Osteoblast (primary cell): ENCODE results near the gene ABCB8. TPM values are rescaled to one million over a fixed set of nuclear protein-coding genes. Genes with fewer than 3 reads are reported as not detected.
A peak's percentile ranks its signal among the peaks of the same experiment; 100 is the strongest.

Experiments
- DNase-seq: peaks from one replicate; pipeline ENCODE4 v3.0.0; 2011; ENCODE audit warnings: low spot score, mixed read lengths; ENCODE audit not compliant: insufficient read length; ENCODE audit errors: missing footprints
- H2AFZ ChIP-seq: 2 replicates; pipeline ENCODE4 v1.6.0; 2011; ENCODE audit warnings: mild to moderate bottlenecking, low read length
- H3K27ac ChIP-seq: 2 replicates; pipeline ENCODE4 v1.5.1; 2011; ENCODE audit warnings: mild to moderate bottlenecking, low read depth, low read length, moderate library complexity
- H3K27me3 ChIP-seq: 2 replicates; pipeline ENCODE4 v1.6.0; 2012; ENCODE audit warnings: mild to moderate bottlenecking, control low read depth, inconsistent platforms, low read length, moderate library complexity; ENCODE audit not compliant: insufficient read depth
- H3K36me3 ChIP-seq: 2 replicates; pipeline ENCODE4 v1.5.1; 2011; ENCODE audit warnings: mild to moderate bottlenecking, low read length, control low read depth, moderate library complexity; ENCODE audit not compliant: insufficient read depth
- H3K4me1 ChIP-seq: 2 replicates; pipeline ENCODE4 v1.5.1; 2011; ENCODE audit warnings: mild to moderate bottlenecking, low read length, control low read depth, moderate library complexity; ENCODE audit not compliant: insufficient read depth
- H3K4me2 ChIP-seq: 2 replicates; pipeline ENCODE4 v1.6.0; 2011; ENCODE audit warnings: mild to moderate bottlenecking, low read length; ENCODE audit not compliant: insufficient read depth
- H3K4me3 ChIP-seq: fragments of 200-600 bp; sonication (generic); 3 replicates; pipeline ENCODE4 v1.5.1; 2012; ENCODE audit warnings: mild to moderate bottlenecking, low read length, inconsistent platforms; ENCODE audit not compliant: insufficient read depth
- H3K79me2 ChIP-seq: 2 replicates; pipeline ENCODE4 v1.6.0; 2012; ENCODE audit warnings: mild to moderate bottlenecking, low read length, control low read depth, inconsistent platforms; ENCODE audit not compliant: insufficient read depth
- H3K9me3 ChIP-seq: 2 replicates; pipeline ENCODE4 v1.5.1; 2011; ENCODE audit warnings: low read depth, low read length, control low read depth
- H4K20me1 ChIP-seq: 2 replicates; pipeline ENCODE4 v1.6.0; 2012; ENCODE audit warnings: mild to moderate bottlenecking, low read length, control low read depth; ENCODE audit not compliant: insufficient read depth
- CTCF ChIP-seq: IDR thresholded peaks from 2 replicates; pipeline ENCODE4 v1.5.1; 2011; ENCODE audit warnings: mild to moderate bottlenecking, low read depth, low read length, moderate library complexity; ENCODE audit errors: extremely low read depth
- total RNA-seq: library from RNA; depleted of rRNA; stranded (reverse); fragments of >200 nt; gene quantifications from 2 replicates; pipeline ENCODE4 v1.2.3, GENCODE V29; 2012

Gene ABCB8
- total RNA-seq, 1 donor, result 32.6 TPM

GRCh38 chr7:151014950-151015349 is 13.3 kb upstream of the ABCB8 start:
- peak; percentile 87 for DNase-seq
- Histone ChIP-seq H2AFZ (no peak overlapping the region), H3K27me3 (peaks cover 31% of the 10 kb centered on the region), H4K20me1 (no peaks in the 10 kb centered on the region), H3K79me2 (no peaks in the 10 kb centered on the region), H3K27ac (no peak overlapping the region), H3K9me3 (no peaks in the 10 kb centered on the region), H3K4me3 (no peak overlapping the region), H3K36me3 (no peaks in the 10 kb centered on the region), H3K4me2 (no peak overlapping the region), H3K4me1 (peaks cover 9% of the 10 kb centered on the region)
- no peak for TF ChIP-seq CTCF

- peaks cover 9% of the 10 kb centered on the region for H3K4me1 ChIP-seq
- no peak overlapping the region for H3K4me3 ChIP-seq
- no peaks in the 10 kb centered on the region for H3K79me2 ChIP-seq
- no peak for TF ChIP-seq CTCF
- no peak overlapping the region for H2AFZ ChIP-seq
- H3K27me3 ChIP-seq, result peaks cover 40% of the 10 kb centered on the region
- H3K36me3 ChIP-seq, result no peaks in the 10 kb centered on the region
- H3K4me2 ChIP-seq, result no peak overlapping the region
- H4K20me1 ChIP-seq, result no peaks in the 10 kb centered on the region
- H3K9me3 ChIP-seq, result no peaks in the 10 kb centered on the region
- H3K27ac ChIP-seq, result no peak overlapping the region
- peak; percentile 78 for DNase-seq
Measured at GRCh38 chr7:151015967-151016366, 12.3 kb upstream of the ABCB8 start.

- Histone ChIP-seq H3K27ac (no peak overlapping the region), H3K79me2 (no peaks in the 10 kb centered on the region), H3K4me3 (no peak overlapping the region), H3K4me1 (peaks cover 9% of the 10 kb centered on the region), H2AFZ (no peak overlapping the region), H3K4me2 (no peak overlapping the region), H3K27me3 (peaks cover 40% of the 10 kb centered on the region), H3K36me3 (no peaks in the 10 kb centered on the region), H3K9me3 (no peaks in the 10 kb centered on the region), H4K20me1 (no peaks in the 10 kb centered on the region)
- TF ChIP-seq CTCF, result no peak
- no peak for DNase-seq
Measured at GRCh38 chr7:151016505-151016904, 11.7 kb upstream of the ABCB8 start.

- Histone ChIP-seq H2AFZ (no peak overlapping the region), H3K27me3 (peaks cover 42% of the 10 kb centered on the region), H4K20me1 (no peaks in the 10 kb centered on the region), H3K4me2 (no peak overlapping the region), H3K9me3 (no peaks in the 10 kb centered on the region), H3K4me3 (no peak overlapping the region), H3K4me1 (peaks cover 9% of the 10 kb centered on the region), H3K27ac (no peak overlapping the region), H3K79me2 (no peaks in the 10 kb centered on the region), H3K36me3 (no peaks in the 10 kb centered on the region)
- no peak for TF ChIP-seq CTCF
- no peak for DNase-seq
Measured at GRCh38 chr7:151016942-151017341, 11.3 kb upstream of the ABCB8 start.
